Stomach smooth muscle (tissue), 2 donors: ENCODE results near the gene DCTN3.

ENCODE experiments used
- H3K27ac ChIP-seq: one replicate; pipeline ENCODE4 v1.7.0; 2013; ENCODE audit warnings: mild to moderate bottlenecking, low read length, inconsistent platforms
- H3K27me3 ChIP-seq, 2 donors: one replicate each; pipeline ENCODE4 v1.7.0; 2013; ENCODE audit warnings: low read length in 2 of 2; ENCODE audit not compliant: insufficient read depth in 2 of 2, control insufficient read depth in 1 of 2
- H3K36me3 ChIP-seq, 2 donors: one replicate each; pipeline ENCODE4 v1.7.0; 2013; ENCODE audit warnings: low read length in 2 of 2; ENCODE audit not compliant: control insufficient read depth in 2 of 2, insufficient read depth in 2 of 2
- H3K4me1 ChIP-seq: one replicate; pipeline ENCODE4 v1.7.0; 2013; ENCODE audit warnings: low read length; ENCODE audit not compliant: control insufficient read depth, insufficient read depth
- H3K4me3 ChIP-seq, 2 donors: one replicate each; pipeline ENCODE4 v1.7.0; 2013; ENCODE audit warnings: low read length in 2 of 2
- H3K9ac ChIP-seq, 2 donors: one replicate each; pipeline ENCODE4 v1.7.0; 2013; ENCODE audit warnings: low read length in 2 of 2, mild to moderate bottlenecking in 1 of 2
- H3K9me3 ChIP-seq, 2 donors: one replicate each; pipeline ENCODE4 v1.7.0; 2013; ENCODE audit warnings: low read length in 2 of 2; ENCODE audit not compliant: control insufficient read depth in 2 of 2
- donor health status: healthy.
- donor health status: Pancreatic carcinoma.

The DCTN3 gene

DNA sequence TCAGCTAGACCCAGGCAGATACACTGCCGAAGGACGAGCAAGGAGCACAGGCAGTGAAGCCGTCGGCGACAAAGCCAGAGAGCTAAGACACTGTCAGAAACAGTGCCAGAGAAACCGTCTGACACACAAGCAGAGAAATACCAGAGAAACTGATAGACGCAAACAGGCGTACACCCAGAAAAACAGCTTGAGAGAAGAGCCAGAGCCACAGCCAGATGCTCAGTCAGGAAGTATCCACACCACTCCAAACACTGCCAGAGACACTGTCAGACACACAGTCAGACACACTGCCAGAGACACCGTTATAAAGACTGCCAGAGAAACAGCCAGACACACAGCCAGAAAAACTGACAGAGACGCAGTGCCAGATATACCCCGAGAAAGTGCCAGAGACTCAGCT is 49.9 kb downstream of the DCTN3 start:
- Histone ChIP-seq H3K9ac (peak overlapping the region in 1 of 2 donors; percentile 7), H3K4me1 (peaks cover 20% of the 10 kb centered on the region), H3K36me3 (no peaks in the 10 kb centered on the region), H3K9me3 (no peaks in the 10 kb centered on the region), H3K4me3 (no peak overlapping the region), H3K27me3 (peaks cover 0 to 15% of the 10 kb centered on the region in 2 donors), H3K27ac (no peak overlapping the region)

DNA sequence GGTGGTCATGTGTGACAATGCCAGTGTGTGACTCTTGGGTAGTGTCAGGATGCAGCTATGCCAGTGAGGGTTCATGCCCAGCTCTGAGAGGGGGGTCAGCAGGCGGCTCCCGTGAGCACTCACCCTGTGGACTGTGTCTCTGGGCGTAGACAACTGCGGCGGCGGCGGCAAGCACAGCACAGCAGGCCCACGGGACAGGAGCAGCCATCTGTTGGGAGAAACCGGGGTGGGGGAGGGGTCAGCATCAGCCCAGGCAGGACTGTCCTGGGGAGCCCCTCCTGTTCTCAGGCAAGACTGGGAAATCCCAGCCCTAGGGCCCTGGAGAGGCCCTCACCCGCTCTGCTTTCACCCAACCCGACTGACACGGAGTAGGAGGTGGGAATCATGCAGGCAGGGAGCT is 51.5 kb downstream of the DCTN3 start:
- peaks cover 0 to 17% of the 10 kb centered on the region in 2 donors for H3K27me3 ChIP-seq
- no peak overlapping the region for H3K4me3 ChIP-seq
- H3K9ac ChIP-seq = no peak overlapping the region

DNA sequence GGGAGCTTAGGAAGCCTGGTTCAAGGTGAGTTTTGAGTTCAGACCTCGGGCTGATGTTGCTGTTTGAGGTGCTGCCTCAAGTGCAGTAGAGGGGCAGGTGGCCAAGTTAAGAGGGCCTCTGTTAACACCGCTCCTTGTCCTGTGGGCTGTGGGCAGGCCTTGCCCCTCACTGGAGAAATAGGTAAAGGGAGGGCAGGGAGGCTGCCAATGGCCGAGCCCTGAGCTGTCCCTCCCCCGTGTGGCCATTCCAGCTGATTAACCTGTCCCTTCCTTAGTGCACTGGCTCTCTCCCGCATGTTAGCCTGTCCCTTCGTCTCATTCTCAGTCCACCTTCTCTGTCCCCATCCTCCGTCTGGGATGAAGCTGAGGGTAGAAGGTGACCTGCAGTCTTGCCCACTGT is 52.2 kb downstream of the DCTN3 start:
- Histone ChIP-seq H3K9ac (no peak overlapping the region), H3K4me3 (no peak overlapping the region), H3K27ac (no peak overlapping the region), H3K27me3 (peaks cover 0 to 15% of the 10 kb centered on the region in 2 donors), H3K4me1 (peaks cover 20% of the 10 kb centered on the region), H3K36me3 (no peaks in the 10 kb centered on the region), H3K9me3 (no peaks in the 10 kb centered on the region)

More for the DNA sequence above, 51.5 kb downstream of the DCTN3 start:
- no peak overlapping the region for H3K27ac ChIP-seq
- peaks cover 20% of the 10 kb centered on the region for H3K4me1 ChIP-seq
- H3K36me3 ChIP-seq = no peaks in the 10 kb centered on the region
- H3K9me3 ChIP-seq = no peaks in the 10 kb centered on the region

DNA sequence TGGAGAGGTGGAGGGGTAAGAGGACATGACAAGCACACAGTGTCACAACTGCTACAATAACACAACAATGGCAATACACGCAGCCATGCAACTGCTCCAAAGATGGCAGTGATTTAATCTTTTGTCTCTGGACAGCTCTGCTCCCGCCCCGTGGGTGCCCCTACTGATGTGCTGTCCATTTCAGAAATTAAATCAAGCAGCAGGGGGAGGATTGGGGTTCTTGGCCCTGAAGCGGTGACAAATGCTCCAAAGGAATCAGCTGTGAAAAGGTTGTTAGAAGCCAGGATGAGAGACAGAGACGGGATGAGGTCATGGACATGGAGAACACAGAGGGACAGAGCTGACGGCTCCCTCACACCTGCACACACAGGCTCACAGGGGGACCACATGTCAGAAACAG is 53.3 kb downstream of the DCTN3 start:
- Histone ChIP-seq H3K9ac (no peak overlapping the region), H3K9me3 (no peaks in the 10 kb centered on the region), H3K36me3 (no peaks in the 10 kb centered on the region), H3K27ac (no peak overlapping the region), H3K4me1 (peaks cover 17% of the 10 kb centered on the region), H3K27me3 (peaks cover 0 to 16% of the 10 kb centered on the region in 2 donors), H3K4me3 (no peak overlapping the region)

DNA sequence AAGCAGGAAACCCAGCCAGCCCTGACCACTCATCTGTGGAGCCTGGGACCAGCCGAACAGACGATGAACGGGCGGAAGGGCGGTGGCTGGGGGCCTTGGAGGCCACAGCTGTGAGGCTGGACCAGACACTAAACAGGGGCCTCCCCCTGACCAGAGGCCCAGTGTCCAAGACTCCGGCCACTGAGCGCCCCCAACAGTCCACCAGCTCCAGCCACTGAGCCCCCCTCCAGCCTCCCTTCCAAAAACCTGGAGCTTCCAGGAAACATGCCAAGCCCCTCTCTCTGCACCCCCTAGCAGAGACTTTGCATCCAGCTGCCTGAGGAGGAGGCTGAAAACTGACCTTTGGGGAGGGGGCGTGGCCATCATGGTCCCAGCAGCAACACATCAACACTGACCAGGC is 54.0 kb downstream of the DCTN3 start:
- H3K4me1 ChIP-seq = peaks cover 14% of the 10 kb centered on the region

DNA sequence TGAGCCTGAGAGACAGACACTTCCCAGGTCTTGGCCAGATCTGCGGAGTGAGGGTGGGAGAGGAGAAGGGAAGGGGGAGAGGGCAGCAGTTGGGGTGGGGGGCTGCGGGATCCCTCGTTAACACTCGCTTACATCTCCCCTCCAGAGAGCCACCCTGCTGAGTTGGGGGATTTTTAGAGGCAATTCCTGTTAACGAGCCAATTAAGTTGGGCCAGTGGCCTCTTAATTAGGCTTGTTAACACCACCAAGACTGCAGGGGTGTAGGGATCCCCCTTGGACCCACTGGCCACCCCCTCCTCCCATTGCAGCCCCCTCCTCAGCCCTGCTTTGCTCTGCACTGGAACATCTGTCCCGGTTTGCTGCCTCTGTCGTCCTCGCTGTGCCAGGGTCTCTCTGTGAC is 54.4 kb downstream of the DCTN3 start:
- H3K9me3 ChIP-seq = no peaks in the 10 kb centered on the region
- no peaks in the 10 kb centered on the region for H3K36me3 ChIP-seq
- H3K27me3 ChIP-seq = peaks cover 0 to 17% of the 10 kb centered on the region in 2 donors
- no peak overlapping the region for H3K9ac ChIP-seq
- H3K4me1 ChIP-seq = peaks cover 9% of the 10 kb centered on the region
- no peak overlapping the region for H3K4me3 ChIP-seq
- no peak overlapping the region for H3K27ac ChIP-seq

More for the DNA sequence above, 54.0 kb downstream of the DCTN3 start:
- Histone ChIP-seq H3K9me3 (no peaks in the 10 kb centered on the region), H3K9ac (no peak overlapping the region), H3K36me3 (no peaks in the 10 kb centered on the region), H3K4me3 (no peak overlapping the region), H3K27me3 (peaks cover 0 to 17% of the 10 kb centered on the region in 2 donors), H3K27ac (no peak overlapping the region)

DNA sequence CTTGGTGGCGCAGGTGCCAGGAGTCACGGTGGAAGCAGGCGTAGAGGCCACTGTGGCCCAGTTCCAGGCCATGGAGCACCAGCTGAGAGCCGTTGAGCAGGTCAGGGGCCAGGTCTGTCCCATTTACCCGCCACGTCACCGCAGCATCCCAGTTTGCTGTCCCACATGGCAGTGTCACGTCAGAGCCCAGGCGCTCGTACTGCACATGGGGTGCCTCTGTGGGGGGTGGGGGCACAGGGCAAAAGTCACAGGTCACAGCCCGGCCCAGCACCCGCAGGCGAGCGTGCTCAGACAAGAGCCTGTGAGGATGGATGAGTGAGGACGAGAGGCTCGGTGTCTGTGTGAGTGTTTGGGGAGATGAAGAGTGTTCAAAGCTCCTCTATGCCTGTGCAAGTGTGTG is 55.7 kb downstream of the DCTN3 start:
- Histone ChIP-seq H3K27ac (no peak overlapping the region), H3K27me3 (peaks cover 8 to 21% of the 10 kb centered on the region in 2 donors), H3K4me1 (peaks cover 3% of the 10 kb centered on the region)

More for the DNA sequence above, 55.7 kb downstream of the DCTN3 start:
- Histone ChIP-seq H3K9ac (no peak overlapping the region), H3K36me3 (no peaks in the 10 kb centered on the region), H3K9me3 (no peaks in the 10 kb centered on the region), H3K4me3 (no peak overlapping the region)
